B cell (primary cell): Measurements from ENCODE around the gene GRK3.

Experiments used
- CTCF ChIP-seq: fragments of 200-600 bp; IDR thresholded peaks from one replicate; pipeline ENCODE4 v1.8.0; 2022; ENCODE audit warnings: antibody characterized with exemption, mild to moderate bottlenecking
- EZH2 ChIP-seq: IDR thresholded peaks from 2 replicates; pipeline ENCODE4 v1.6.1; 2012; ENCODE audit warnings: borderline replicate concordance, low read depth, mild to moderate bottlenecking, moderate library complexity, low read length; ENCODE audit not compliant: insufficient read depth, poor library complexity, severe bottlenecking

GRCh38 chr22:25569361-25569760 lies 4.9 kb downstream of the GRK3 start:
- TF ChIP-seq CTCF (no peak), EZH2 (no peak)
